OCI-LY3 (cell line): Measurements from ENCODE around the gene DNM3.

Experiments
- EZH2phosphoT487 ChIP-seq: fragments of 200-600 bp; shearing (Covaris generic); IDR thresholded peaks from 2 replicates; pipeline ENCODE4 v1.6.1; 2018; ENCODE audit warnings: antibody characterized with exemption, mixed run types, low read depth
- TF ChIP-seq, protein P1 (sequence below): fragments of 200-600, 300-600 bp; sonication (generic); IDR thresholded peaks from 2 replicates; pipeline ENCODE4 v1.5.1; 2014; ENCODE audit warnings: antibody characterized with exemption, low read length, low read depth

DNA sequence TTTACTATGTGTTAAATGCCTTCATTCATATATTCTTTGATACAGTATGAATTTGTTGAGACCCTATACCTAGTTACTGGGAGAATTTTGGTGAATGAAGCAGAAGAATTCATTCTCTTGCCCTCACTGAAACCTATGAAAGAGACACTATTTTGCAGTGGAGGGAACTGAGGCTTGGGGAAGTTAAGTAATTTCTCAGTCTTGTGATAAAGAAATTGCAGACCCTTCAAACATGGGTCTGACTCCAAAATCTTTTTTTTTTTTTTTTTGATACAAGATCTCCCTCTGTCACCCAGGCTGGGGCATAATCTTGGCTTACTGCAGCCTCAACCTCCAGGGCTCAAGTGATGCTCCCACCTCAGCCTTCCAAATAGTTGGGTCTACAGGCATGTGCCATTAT, 132.1 kb downstream of the DNM3 start:
- TF ChIP-seq, protein P1, sequence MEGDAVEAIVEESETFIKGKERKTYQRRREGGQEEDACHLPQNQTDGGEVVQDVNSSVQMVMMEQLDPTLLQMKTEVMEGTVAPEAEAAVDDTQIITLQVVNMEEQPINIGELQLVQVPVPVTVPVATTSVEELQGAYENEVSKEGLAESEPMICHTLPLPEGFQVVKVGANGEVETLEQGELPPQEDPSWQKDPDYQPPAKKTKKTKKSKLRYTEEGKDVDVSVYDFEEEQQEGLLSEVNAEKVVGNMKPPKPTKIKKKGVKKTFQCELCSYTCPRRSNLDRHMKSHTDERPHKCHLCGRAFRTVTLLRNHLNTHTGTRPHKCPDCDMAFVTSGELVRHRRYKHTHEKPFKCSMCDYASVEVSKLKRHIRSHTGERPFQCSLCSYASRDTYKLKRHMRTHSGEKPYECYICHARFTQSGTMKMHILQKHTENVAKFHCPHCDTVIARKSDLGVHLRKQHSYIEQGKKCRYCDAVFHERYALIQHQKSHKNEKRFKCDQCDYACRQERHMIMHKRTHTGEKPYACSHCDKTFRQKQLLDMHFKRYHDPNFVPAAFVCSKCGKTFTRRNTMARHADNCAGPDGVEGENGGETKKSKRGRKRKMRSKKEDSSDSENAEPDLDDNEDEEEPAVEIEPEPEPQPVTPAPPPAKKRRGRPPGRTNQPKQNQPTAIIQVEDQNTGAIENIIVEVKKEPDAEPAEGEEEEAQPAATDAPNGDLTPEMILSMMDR, result no peak
- TF ChIP-seq EZH2phosphoT487, result no peak
